PFSK-1 (cell line): ENCODE measurements around the gene PRSS27.

ENCODE experiments used
- FOXP2 ChIP-seq: optimal IDR thresholded peaks from 2 replicates; pipeline ENCODE3; 2011; ENCODE audit warnings: borderline replicate concordance, control low read depth, inconsistent platforms; ENCODE audit not compliant: insufficient read depth; ENCODE audit errors: extremely low read length, extremely low read depth
- POLR2AphosphoS5 ChIP-seq: IDR thresholded peaks from 2 replicates; pipeline ENCODE4 v1.6.1; 2012; ENCODE audit warnings: low read depth, mild to moderate bottlenecking, control low read depth, low read length, moderate library complexity
- SIN3A ChIP-seq: IDR thresholded peaks from 2 replicates; pipeline ENCODE4 v1.6.1; 2012; ENCODE audit warnings: mild to moderate bottlenecking, low read length, moderate library complexity, borderline replicate concordance; ENCODE audit not compliant: insufficient read depth
- TAF1 ChIP-seq: IDR thresholded peaks from 2 replicates; pipeline ENCODE4 v1.6.1; 2012; ENCODE audit warnings: low read length, control low read depth, borderline replicate concordance; ENCODE audit not compliant: insufficient read depth
- TF ChIP-seq, protein P1 (sequence below), 2 experiments: IDR thresholded peaks; 2 replicates each; pipeline versions ENCODE4 v1.6.1 to v1.8.0; 2011 to 2012; ENCODE audit warnings: low read depth in 2 of 2, low read length in 2 of 2, control low read depth in 1 of 2, inconsistent platforms in 1 of 2, mild to moderate bottlenecking in 1 of 2, moderate library complexity in 1 of 2; ENCODE audit not compliant: insufficient read depth in 1 of 2

PRSS27 gene

DNA sequence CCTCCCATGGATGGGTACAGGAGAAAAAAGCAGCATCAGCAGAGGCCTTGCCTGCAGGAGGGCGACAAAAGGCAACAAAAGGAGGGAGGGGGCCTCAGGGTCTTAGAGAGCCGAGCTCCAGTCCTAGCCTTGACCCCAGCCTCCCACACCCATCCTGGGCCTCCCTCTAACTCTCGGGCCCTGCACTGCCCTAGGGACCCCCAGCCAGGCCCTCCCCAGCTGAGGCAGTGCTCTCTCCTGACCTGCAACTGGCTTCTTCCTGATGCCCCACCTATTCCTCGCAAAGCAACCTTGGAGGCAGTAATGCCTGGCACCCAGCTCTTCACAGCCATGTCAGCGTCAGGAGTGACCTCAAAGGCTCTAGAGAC lies 17.2 kb upstream of the PRSS27 start:
- TF ChIP-seq SIN3A: no peak
- TF ChIP-seq, protein P1, sequence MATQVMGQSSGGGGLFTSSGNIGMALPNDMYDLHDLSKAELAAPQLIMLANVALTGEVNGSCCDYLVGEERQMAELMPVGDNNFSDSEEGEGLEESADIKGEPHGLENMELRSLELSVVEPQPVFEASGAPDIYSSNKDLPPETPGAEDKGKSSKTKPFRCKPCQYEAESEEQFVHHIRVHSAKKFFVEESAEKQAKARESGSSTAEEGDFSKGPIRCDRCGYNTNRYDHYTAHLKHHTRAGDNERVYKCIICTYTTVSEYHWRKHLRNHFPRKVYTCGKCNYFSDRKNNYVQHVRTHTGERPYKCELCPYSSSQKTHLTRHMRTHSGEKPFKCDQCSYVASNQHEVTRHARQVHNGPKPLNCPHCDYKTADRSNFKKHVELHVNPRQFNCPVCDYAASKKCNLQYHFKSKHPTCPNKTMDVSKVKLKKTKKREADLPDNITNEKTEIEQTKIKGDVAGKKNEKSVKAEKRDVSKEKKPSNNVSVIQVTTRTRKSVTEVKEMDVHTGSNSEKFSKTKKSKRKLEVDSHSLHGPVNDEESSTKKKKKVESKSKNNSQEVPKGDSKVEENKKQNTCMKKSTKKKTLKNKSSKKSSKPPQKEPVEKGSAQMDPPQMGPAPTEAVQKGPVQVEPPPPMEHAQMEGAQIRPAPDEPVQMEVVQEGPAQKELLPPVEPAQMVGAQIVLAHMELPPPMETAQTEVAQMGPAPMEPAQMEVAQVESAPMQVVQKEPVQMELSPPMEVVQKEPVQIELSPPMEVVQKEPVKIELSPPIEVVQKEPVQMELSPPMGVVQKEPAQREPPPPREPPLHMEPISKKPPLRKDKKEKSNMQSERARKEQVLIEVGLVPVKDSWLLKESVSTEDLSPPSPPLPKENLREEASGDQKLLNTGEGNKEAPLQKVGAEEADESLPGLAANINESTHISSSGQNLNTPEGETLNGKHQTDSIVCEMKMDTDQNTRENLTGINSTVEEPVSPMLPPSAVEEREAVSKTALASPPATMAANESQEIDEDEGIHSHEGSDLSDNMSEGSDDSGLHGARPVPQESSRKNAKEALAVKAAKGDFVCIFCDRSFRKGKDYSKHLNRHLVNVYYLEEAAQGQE (IDR thresholded peaks at IDR 0.05; ENCODE audit: insufficient read depth in 1 of 2, low read depth in 2 of 2, low read length in 2 of 2): no peak
- TF ChIP-seq POLR2AphosphoS5: no peak
- TF ChIP-seq FOXP2: no peak
- TF ChIP-seq TAF1: no peak

DNA sequence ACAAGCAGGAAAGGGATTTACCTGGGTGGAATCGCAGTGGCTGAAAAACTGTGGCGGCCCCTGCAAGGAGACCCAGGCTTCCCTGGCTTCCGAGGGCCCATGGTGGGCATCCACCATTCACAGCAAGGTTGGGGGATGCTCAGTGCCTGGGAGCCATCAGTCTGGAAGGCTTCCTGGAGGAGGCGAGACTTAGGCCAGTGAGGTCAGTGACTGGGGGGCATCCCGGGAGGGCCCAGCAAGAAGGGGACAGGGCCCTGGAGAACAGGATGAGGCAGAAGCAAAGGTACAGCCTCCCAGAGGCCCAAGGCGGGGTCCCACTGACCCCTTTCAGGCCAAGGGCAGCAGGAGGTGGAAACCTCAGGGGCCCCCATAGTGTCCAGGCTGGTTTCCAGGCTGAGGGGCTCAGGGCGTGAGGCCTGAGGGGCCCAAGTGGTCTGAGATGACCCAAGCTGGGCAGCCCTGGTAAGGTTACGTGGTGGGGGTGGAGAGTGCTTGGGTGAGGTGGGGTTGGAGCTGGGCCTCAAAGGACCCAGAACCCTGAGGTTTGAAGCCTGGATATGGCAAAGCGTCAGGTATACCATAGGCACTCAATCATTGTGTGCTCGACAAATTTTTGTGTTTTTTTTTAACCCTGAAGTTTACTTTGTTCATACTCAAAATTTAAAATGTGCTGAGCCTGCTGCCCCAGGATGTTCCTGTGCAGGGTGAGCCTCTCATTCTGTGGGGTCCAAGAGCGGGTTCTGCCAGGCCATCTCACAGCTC lies 16.6 kb upstream of the PRSS27 start:
- TF ChIP-seq, protein P1 (IDR thresholded peaks at IDR 0.05; ENCODE audit: insufficient read depth in 1 of 2, low read depth in 2 of 2, low read length in 2 of 2): no peak
- TF ChIP-seq TAF1 (no peak), FOXP2 (no peak), POLR2AphosphoS5 (no peak), SIN3A (no peak)

DNA sequence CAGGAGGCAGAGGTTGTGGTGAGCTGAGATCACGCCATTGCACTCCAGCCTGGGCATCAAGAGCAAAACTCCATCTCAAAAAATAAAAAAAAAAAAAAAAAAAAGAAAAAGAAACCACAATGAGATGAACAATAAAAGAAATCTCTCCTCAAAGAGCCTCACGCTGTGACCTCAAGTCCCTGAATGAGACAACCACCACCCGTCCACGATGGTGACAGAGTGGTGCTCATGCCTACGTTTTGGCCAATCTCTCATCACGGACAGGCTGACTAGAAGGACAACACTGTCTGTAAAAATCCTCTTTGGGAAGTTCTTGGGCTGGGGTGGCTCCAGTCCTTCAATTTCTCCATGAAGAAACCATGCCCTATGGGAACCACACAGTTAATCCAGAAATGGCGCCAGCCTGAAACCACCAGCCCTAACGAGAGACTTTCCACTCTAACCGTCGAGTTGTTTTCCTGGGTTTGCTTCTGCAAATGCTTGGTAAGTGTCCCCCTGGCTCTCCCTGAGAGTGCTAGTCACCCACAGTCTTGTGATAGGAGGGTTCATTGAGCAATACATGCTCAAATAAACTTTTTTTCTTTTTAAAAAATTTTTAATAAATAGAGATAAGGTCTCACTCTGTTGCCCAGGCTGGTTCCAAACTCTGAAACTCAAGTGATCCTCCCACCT lies 15.0 kb upstream of the PRSS27 start:
- TF ChIP-seq, protein P1 (IDR thresholded peaks at IDR 0.05; ENCODE audit: insufficient read depth in 1 of 2, low read depth in 2 of 2, low read length in 2 of 2): no peak
- TF ChIP-seq FOXP2 (no peak), TAF1 (no peak), SIN3A (no peak), POLR2AphosphoS5 (no peak)

DNA sequence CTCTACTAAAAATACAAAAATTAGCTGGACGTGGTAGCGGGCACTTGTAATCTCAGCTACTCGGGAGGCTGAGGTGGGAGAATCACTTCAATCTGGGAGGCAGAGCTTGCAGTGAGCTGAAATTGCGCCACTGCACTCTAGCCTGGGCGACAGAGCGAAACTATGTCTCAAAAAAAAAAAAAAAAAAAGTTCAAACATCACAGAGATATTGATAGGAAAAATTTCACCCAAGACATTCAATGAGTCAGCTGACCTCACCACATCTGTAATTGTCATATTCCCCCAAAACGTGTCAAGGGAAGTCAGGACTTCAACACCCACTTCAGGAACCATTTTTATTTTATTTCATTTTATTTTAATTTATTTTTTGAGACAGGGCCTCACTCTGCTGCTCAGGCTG lies 8.0 kb upstream of the PRSS27 start:
- TF ChIP-seq, protein P1 (IDR thresholded peaks at IDR 0.05; ENCODE audit: insufficient read depth in 1 of 2, low read depth in 2 of 2, low read length in 2 of 2): no peak

GRCh38 chr16:2726923-2727322 lies 6.9 kb upstream of the PRSS27 start:
- TF ChIP-seq FOXP2: no peak
- no peak for TF ChIP-seq SIN3A
- TF ChIP-seq TAF1: no peak
- TF ChIP-seq POLR2AphosphoS5: no peak
- TF ChIP-seq, protein P1 (IDR thresholded peaks at IDR 0.05; ENCODE audit: insufficient read depth in 1 of 2, low read depth in 2 of 2, low read length in 2 of 2): no peak
